ENCODE measurements around the gene SPATA45. TPM values are rescaled to one million over a fixed set of nuclear protein-coding genes. Genes with fewer than 3 reads are reported as not detected.

The SPATA45 gene
- polyA plus RNA-seq, 4 donors, result 0.36 to 1.6 (median 0.55) TPM; not detected in 1

DNA sequence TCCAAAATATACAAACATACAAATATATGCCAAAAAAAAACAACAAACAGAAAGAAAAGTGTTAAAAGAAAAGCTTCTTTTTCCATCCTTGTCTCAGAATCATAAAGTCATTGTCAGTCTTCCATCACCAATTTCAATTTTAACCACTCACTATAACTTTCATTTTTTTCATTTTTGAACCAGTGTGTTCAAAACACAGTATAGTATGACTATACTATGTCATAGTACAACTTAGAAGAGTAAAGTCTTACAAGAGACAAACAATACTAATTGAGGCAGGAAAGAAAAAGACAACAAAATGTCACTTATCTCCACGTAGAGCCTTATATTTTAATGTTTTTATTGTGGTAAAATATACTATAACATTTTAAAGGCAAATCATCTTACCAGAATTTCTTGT lies 63.5 kb downstream of the SPATA45 start:
- DNase-seq (ENCODE audit: low read depth in 4 of 4, low spot score in 3 of 4), result no peak

- DNase-seq (ENCODE audit: low read depth in 4 of 4, low spot score in 3 of 4), result no peak
Observed at GRCh38 chr1:212782422-212783154, 64.9 kb downstream of the SPATA45 start.

DNA sequence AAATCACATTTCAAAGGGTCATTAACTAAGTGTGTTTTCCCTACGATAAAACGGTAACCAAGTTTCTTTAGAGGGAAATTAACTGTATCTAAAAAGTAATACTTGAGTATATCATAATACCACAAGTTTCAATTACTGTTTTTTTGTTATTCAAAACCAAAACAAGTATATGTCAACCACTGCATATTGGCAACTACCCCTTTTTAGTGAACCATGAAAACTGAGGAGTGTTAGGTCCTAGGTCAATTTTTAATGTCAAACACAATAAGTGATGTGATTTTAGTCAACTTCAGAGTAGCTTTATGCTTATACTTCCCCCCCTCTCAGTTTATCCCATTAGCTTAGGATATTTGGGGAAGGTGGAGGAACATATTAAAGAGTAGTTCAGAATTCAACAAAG lies 66.2 kb downstream of the SPATA45 start:
- no peak for DNase-seq (ENCODE audit: low read depth in 4 of 4, low spot score in 3 of 4)

- DNase-seq (ENCODE audit: low read depth in 4 of 4, low spot score in 3 of 4), result no peak
Observed at GRCh38 chr1:212780759-212781158, 66.7 kb downstream of the SPATA45 start.

Other genes with a start within 250 kb of the SPATA45 start
- 10 to 100 TPM in 3 of 4 donors, 1 to 10 TPM in 1; 7.3 to 77.3 (median 14.3) TPM for gene ATF3, start 238.9 kb downstream of the SPATA45 start, polyA plus RNA-seq (ENCODE audit: insufficient read length in 4 of 4)
- 1 to 10 TPM in 3 of 4 donors, under 1 TPM in 1; 0.85 to 1.6 (median 1.4) TPM for gene BATF3, start 147.8 kb downstream of the SPATA45 start, polyA plus RNA-seq (ENCODE audit: insufficient read length in 4 of 4)
- 10 to 100 TPM; 41.2 to 53.3 (median 43.9) TPM for gene NSL1, start 55.9 kb downstream of the SPATA45 start, polyA plus RNA-seq (ENCODE audit: insufficient read length in 4 of 4)
- gene TATDN3, start 55.8 kb downstream of the SPATA45 start, polyA plus RNA-seq (ENCODE audit: insufficient read length in 4 of 4), result 10 to 100 TPM; 13.0 to 21.1 (median 19.8) TPM
- 10 to 100 TPM; 14.7 to 30.8 (median 24.0) TPM for gene FLVCR1, start 10.6 kb upstream of the SPATA45 start, polyA plus RNA-seq (ENCODE audit: insufficient read length in 4 of 4)
- 10 to 100 TPM; 21.8 to 39.1 (median 28.9) TPM for gene VASH2, start 102.9 kb upstream of the SPATA45 start, polyA plus RNA-seq (ENCODE audit: insufficient read length in 4 of 4)
- 10 to 100 TPM; 30.1 to 49.8 (median 38.3) TPM for gene ANGEL2, start 168.2 kb upstream of the SPATA45 start, polyA plus RNA-seq (ENCODE audit: insufficient read length in 4 of 4)
- 10 to 100 TPM; 19.8 to 29.8 (median 27.3) TPM for gene RPS6KC1, start 203.6 kb upstream of the SPATA45 start, polyA plus RNA-seq (ENCODE audit: insufficient read length in 4 of 4)

All from left renal pelvis (tissue), 4 donors.